Measurements from ENCODE around the gene APOD.

APOD gene

GRCh38 chr3:195522254-195523023 lies 61.3 kb downstream of the APOD start:
- DNase-seq = peak in 1 of 5 experiments; percentile 34
